GM13977 (cell line): ENCODE data around the gene CTIF.

Experiments used
- DNase-seq: peaks from one replicate; pipeline ENCODE4 v3.0.0; 2012; ENCODE audit warnings: low spot score
- in situ Hi-C: fragments of 300-500 bp; cut with MboI; formaldehyde crosslinking; loops from one replicate; pipeline ENCODE4 v1.12.0; 2022; ENCODE audit warnings: low sequenced_read_pairs, low pct_unique_long_range_greater_than_20kb, mixed read lengths, inconsistent platforms; ENCODE audit not compliant: unreplicated experiment
- TF ChIP-seq, protein P1 (sequence below): IDR thresholded peaks from 2 replicates; pipeline ENCODE4 v1.5.1; 2012; ENCODE audit warnings: mild to moderate bottlenecking, control low read depth; ENCODE audit not compliant: insufficient read depth; ENCODE audit errors: extremely low read depth, missing control alignments

The CTIF gene

DNA sequence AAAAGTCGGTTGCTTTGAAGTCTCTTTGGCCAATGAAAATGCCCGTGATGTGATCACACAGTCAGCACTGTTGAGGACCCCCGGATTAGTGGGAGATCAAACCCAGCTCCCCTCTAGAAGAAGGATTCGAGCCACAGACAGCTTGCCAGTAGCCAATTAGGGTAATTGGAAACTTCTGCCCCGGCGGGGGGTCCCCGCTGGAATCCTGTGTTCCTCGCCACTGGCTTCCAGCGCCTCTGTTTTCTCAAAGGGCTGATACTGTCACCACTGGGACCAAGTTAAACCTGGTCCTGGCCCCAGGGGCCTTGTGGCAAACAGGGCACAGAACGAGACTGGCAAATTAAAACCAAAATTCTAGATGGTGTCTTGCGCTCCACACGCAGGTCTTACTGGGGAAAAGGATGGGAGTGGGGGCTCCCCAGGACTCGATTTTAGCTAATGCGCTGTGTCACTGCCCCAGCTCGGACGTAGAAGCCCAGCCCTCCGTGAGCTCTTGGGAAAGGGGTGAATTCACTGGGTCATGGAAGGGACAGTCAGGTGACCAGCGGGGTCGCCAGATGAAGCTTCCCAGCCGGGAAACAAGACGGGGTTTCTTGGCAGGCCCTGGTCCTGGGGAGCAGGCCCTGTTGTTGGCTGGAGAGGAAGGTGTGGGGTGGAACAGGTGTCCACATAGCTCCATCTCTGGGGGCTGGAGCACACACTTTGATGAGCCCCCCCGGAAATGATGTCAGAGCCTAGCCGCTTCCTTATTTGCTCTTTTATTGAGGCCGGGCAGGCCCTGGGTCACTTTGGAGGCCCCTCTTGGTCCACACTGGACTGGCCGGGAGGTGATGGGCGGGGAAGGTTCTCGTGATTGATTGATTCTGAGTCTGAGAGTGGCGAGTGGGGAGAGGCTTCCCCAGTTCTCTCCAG lies 321.7 kb downstream of the CTIF start:
- in situ Hi-C loops, result no loop called here
- TF ChIP-seq, protein P1, sequence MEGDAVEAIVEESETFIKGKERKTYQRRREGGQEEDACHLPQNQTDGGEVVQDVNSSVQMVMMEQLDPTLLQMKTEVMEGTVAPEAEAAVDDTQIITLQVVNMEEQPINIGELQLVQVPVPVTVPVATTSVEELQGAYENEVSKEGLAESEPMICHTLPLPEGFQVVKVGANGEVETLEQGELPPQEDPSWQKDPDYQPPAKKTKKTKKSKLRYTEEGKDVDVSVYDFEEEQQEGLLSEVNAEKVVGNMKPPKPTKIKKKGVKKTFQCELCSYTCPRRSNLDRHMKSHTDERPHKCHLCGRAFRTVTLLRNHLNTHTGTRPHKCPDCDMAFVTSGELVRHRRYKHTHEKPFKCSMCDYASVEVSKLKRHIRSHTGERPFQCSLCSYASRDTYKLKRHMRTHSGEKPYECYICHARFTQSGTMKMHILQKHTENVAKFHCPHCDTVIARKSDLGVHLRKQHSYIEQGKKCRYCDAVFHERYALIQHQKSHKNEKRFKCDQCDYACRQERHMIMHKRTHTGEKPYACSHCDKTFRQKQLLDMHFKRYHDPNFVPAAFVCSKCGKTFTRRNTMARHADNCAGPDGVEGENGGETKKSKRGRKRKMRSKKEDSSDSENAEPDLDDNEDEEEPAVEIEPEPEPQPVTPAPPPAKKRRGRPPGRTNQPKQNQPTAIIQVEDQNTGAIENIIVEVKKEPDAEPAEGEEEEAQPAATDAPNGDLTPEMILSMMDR, result no peak
- no peak for DNase-seq

GRCh38 chr18:48861181-48861708 lies 322.4 kb downstream of the CTIF start:
- in situ Hi-C loops, result no loop called here
- no peak for DNase-seq
- TF ChIP-seq, protein P1, result no peak

DNA sequence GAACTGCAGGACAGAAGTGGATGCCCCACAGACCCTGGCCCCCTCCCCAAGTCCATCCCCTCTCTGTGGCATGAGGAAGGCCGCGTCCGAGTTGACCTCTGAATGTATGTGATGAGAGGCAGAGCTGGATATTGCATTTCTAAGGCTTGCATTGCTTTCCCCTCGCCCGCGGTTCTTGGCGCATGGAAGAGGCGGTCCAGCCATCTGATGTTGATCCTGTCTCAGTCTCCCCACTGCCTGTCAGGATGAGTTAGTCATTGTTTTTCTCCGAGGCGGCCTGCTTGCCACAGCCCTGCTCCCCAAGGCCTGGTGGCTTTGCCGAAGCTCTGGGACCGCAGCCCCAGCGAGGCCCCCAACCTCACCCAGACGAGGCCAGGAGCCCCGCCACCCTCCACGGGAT lies 323.3 kb downstream of the CTIF start:
- no peak for DNase-seq
- in situ Hi-C loops, result no loop called here
- TF ChIP-seq, protein P1, result no peak

- no peak for DNase-seq
- in situ Hi-C loops, result no loop called here
- TF ChIP-seq, protein P1, result no peak
Observed at GRCh38 chr18:48862678-48863270, 323.9 kb downstream of the CTIF start.

- in situ Hi-C loops, result no loop called here
- TF ChIP-seq, protein P1, result no peak
- no peak for DNase-seq
Observed at GRCh38 chr18:48863432-48864065, 324.7 kb downstream of the CTIF start.

DNA sequence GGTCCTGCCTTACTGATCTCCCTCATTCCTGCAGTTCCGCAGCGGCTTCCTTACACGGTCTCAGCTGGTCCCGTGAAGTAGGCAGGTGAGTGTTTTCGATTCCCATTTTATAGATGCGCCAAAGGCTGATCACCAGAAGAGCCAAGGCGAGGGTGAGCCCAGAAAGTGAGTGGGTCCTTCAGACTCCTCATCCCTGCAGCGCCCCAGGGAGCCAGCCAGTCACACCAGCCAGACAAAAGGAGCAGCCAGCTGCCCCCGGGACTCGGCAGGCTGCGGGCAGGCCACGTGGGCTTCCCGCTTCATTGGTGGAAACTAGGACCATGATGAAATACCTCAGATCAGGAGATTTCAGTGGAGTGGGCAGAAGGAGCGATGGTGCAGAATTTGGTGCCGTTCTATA lies 326.0 kb downstream of the CTIF start:
- no peak for DNase-seq
- TF ChIP-seq, protein P1, result no peak
- in situ Hi-C loops, result no loop called here
